ENCODE data around the gene METTL27.

Gene METTL27

GRCh38 chr7:73829505-73829904, 12.8 kb downstream of the METTL27 start:
- TF ChIP-seq EZH2phosphoT487 (conservative IDR thresholded peaks at IDR 0.05; ENCODE audit: low read length) (no peak), CTCF (IDR thresholded peaks at IDR 0.05; ENCODE audit: insufficient read depth, low read length, poor library complexity, severe bottlenecking) (no peak)
- no peak overlapping the region for H3K4me2 ChIP-seq (ENCODE audit: low read depth, low read length, poor library complexity, severe bottlenecking)

GRCh38 chr7:73828972-73829371, 13.3 kb downstream of the METTL27 start:
- Histone ChIP-seq H3F3A (ENCODE audit: insufficient read depth) (no peaks in the 10 kb centered on the region), H3K27ac (ENCODE audit: low read depth, low read length) (no peak overlapping the region), H2AFZ (ENCODE audit: low read depth, low read length, severe bottlenecking) (no peak overlapping the region), H3K9me3 (ENCODE audit: insufficient read depth, low read length) (no peaks in the 10 kb centered on the region), H4K20me1 (ENCODE audit: low read depth, low read length) (no peaks in the 10 kb centered on the region), H3K4me3 (ENCODE audit: insufficient read depth, low read length, poor library complexity, severe bottlenecking) (no peak overlapping the region), H3K79me2 (ENCODE audit: insufficient read depth, low read length) (no peaks in the 10 kb centered on the region), H3K27me3 (ENCODE audit: low read length) (no peaks in the 10 kb centered on the region), H3K4me2 (ENCODE audit: low read depth, low read length, poor library complexity, severe bottlenecking) (no peak overlapping the region), H3K9ac (ENCODE audit: low read length) (no peak overlapping the region), H3K36me3 (ENCODE audit: low read length) (no peaks in the 10 kb centered on the region), H3K9me2 (replicated peaks; ENCODE audit: insufficient read depth, low read length) (no peaks in the 10 kb centered on the region)
- TF ChIP-seq CTCF (IDR thresholded peaks at IDR 0.05; ENCODE audit: insufficient read depth, low read length, poor library complexity, severe bottlenecking) (no peak), EZH2phosphoT487 (conservative IDR thresholded peaks at IDR 0.05; ENCODE audit: low read length) (no peak)

More at GRCh38 chr7:73829505-73829904, 12.8 kb downstream of the METTL27 start:
- Histone ChIP-seq H3K27ac (ENCODE audit: low read depth, low read length) (no peak overlapping the region), H3K9me2 (replicated peaks; ENCODE audit: insufficient read depth, low read length) (no peaks in the 10 kb centered on the region), H3K9me3 (ENCODE audit: insufficient read depth, low read length) (no peaks in the 10 kb centered on the region), H3K79me2 (ENCODE audit: insufficient read depth, low read length) (no peaks in the 10 kb centered on the region), H3K9ac (ENCODE audit: low read length) (no peak overlapping the region), H3K27me3 (ENCODE audit: low read length) (no peaks in the 10 kb centered on the region), H3F3A (ENCODE audit: insufficient read depth) (no peaks in the 10 kb centered on the region), H4K20me1 (ENCODE audit: low read depth, low read length) (no peaks in the 10 kb centered on the region), H3K4me3 (ENCODE audit: insufficient read depth, low read length, poor library complexity, severe bottlenecking) (no peak overlapping the region), H3K36me3 (ENCODE audit: low read length) (no peaks in the 10 kb centered on the region), H2AFZ (ENCODE audit: low read depth, low read length, severe bottlenecking) (no peak overlapping the region)

GRCh38 chr7:73828107-73828803, 14.1 kb downstream of the METTL27 start:
- Histone ChIP-seq H4K20me1 (ENCODE audit: low read depth, low read length) (no peaks in the 10 kb centered on the region), H2AFZ (ENCODE audit: low read depth, low read length, severe bottlenecking) (no peak overlapping the region), H3K9me3 (ENCODE audit: insufficient read depth, low read length) (no peaks in the 10 kb centered on the region), H3K9ac (ENCODE audit: low read length) (no peak overlapping the region), H3K27ac (ENCODE audit: low read depth, low read length) (no peak overlapping the region), H3K36me3 (ENCODE audit: low read length) (no peaks in the 10 kb centered on the region), H3K4me3 (ENCODE audit: insufficient read depth, low read length, poor library complexity, severe bottlenecking) (no peak overlapping the region), H3K79me2 (ENCODE audit: insufficient read depth, low read length) (no peaks in the 10 kb centered on the region), H3K4me2 (ENCODE audit: low read depth, low read length, poor library complexity, severe bottlenecking) (no peak overlapping the region), H3F3A (ENCODE audit: insufficient read depth) (no peaks in the 10 kb centered on the region), H3K27me3 (ENCODE audit: low read length) (no peaks in the 10 kb centered on the region), H3K9me2 (replicated peaks; ENCODE audit: insufficient read depth, low read length) (no peaks in the 10 kb centered on the region)
- no peak for TF ChIP-seq EZH2phosphoT487 (conservative IDR thresholded peaks at IDR 0.05; ENCODE audit: low read length)
- no peak for TF ChIP-seq CTCF (IDR thresholded peaks at IDR 0.05; ENCODE audit: insufficient read depth, low read length, poor library complexity, severe bottlenecking)

Measured in SU-DHL-6 (cell line).